HUES6 (cell line): ENCODE results near the gene SPRED2.
"Not testable (repeated sequence)": the region's sequence is repeated elsewhere in the genome, so short reads cannot be mapped to it uniquely, and the experiment has no call there.

ENCODE experiments used
- H3K27ac ChIP-seq: 2 replicates; pipeline ENCODE4 v1.7.0; 2013; ENCODE audit warnings: low read depth, mild to moderate bottlenecking, low read length, inconsistent platforms
- H3K27me3 ChIP-seq: 2 replicates; pipeline ENCODE4 v1.6.1; 2013; ENCODE audit warnings: low read length; ENCODE audit not compliant: control insufficient read depth, insufficient read depth
- H3K36me3 ChIP-seq: 2 replicates; pipeline ENCODE4 v1.6.1; 2013; ENCODE audit warnings: low read length; ENCODE audit not compliant: control insufficient read depth, insufficient read depth
- H3K4me1 ChIP-seq: 2 replicates; pipeline ENCODE4 v1.6.1; 2013; ENCODE audit warnings: low read length; ENCODE audit not compliant: control insufficient read depth, insufficient read depth
- H3K4me3 ChIP-seq: 2 replicates; pipeline ENCODE4 v1.5.1; 2013; ENCODE audit warnings: low read depth, low read length
- H3K9ac ChIP-seq: one replicate; pipeline ENCODE4 v1.6.1; 2013; ENCODE audit warnings: mild to moderate bottlenecking, low read length
- H3K9me3 ChIP-seq: 2 replicates; pipeline ENCODE4 v1.6.1; 2013; ENCODE audit warnings: low read depth, low read length; ENCODE audit not compliant: control insufficient read depth, insufficient read depth

SPRED2 gene

DNA sequence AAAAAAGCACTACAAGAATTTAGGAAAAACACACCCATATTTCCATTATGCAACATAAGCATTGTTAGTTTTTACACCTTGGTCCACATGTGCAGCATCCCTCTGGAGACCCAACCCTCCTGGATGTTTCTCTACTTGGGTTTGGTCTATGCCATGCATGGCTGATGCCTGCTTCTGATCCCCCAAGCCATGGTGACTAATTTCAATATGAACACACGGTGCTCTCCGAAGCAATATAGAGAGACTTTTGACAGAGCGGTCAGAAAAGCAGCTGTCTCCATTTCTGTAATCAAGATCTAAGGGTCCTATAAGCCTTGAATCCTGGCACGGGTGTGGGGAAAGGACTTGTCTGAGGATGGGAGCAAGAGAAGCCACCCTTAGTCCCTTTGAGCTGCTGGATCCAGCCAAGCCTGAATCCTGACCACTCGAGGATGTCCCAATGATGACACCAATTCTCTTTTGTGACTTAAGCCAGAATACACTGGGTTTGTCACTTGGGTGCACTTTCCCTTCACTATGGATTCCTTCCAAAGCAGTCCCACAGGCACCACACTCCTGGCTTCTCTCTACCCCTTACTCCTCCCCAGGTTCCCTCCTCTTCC, 113.2 kb downstream of the SPRED2 start:
- Histone ChIP-seq H3K9ac (no peak overlapping the region), H3K4me3 (no peak overlapping the region), H3K36me3 (peaks cover 23% of the 10 kb centered on the region), H3K27me3 (no peaks in the 10 kb centered on the region), H3K9me3 (no peaks in the 10 kb centered on the region), H3K27ac (no peak overlapping the region), H3K4me1 (no peaks in the 10 kb centered on the region)

DNA sequence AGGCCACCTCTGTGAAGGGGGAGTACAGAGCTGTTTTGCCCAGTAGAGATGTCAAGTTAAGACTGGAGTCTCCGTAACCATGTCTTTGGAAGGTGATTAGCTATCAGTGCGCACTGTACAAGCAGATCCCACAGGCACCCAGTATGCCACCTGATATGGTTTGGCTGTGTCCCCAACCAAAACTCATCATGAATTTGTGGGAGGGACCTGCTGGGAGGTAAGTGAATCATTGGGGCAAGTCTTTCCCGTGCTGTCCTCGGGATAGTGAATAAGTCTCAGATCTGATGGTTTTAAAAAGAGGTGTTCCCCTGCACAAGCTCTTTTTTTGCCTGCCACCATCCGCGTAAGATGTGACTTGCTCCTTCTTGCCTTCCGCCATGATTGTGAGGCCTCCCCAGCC, 114.6 kb downstream of the SPRED2 start:
- Histone ChIP-seq H3K4me1 (no peaks in the 10 kb centered on the region), H3K27ac (no peak overlapping the region), H3K4me3 (no peak overlapping the region), H3K9me3 (no peaks in the 10 kb centered on the region), H3K9ac (no peak overlapping the region), H3K27me3 (no peaks in the 10 kb centered on the region), H3K36me3 (peaks cover 36% of the 10 kb centered on the region)

DNA sequence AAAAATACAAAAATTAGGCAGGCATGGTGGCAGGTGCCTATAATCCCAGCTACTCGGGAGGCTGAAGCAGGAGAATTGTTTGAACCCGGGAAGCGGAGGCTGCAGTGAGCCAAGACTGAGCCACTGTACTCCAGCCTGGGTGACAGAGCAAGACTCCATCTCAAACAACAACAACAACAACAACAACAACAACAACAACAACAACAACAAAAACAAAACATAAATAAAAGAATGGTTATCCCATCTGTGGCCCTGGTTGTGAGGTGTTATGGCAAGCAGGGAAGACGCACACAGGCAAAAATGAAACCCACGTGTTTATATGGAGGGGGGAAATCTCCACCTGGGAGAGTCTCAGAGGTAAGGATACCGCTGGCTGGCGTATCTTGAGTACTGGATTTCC, 115.0 kb downstream of the SPRED2 start:
- H3K4me1 ChIP-seq, H3K9ac ChIP-seq, H3K9me3 ChIP-seq, H3K27ac ChIP-seq, H3K4me3 ChIP-seq, H3K27me3 ChIP-seq: not testable (repeated sequence)
- peaks cover 41% of the 10 kb centered on the region for H3K36me3 ChIP-seq

DNA sequence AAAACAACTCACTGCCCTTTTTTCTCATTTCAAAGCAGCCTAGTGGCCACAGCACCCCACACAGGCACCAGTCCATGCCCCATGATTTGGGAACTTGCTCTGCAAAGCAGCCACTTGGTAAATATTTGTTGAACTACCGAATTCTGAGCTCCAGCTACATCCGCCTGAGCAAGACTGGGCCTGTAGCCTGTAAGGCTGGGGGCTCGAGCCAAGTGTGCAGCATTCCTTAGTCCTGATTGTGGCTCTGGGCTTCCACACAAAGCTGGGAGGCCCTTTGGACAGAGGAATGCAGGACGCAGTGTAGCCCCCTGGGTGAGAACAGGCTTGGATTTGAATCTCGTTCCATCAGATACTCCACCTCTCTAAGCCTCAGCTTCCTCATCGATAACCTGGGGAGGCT, 116.3 kb downstream of the SPRED2 start:
- Histone ChIP-seq H3K27ac (no peak overlapping the region), H3K9me3 (no peaks in the 10 kb centered on the region), H3K36me3 (peaks cover 52% of the 10 kb centered on the region), H3K9ac (no peak overlapping the region), H3K27me3 (no peaks in the 10 kb centered on the region), H3K4me3 (no peak overlapping the region), H3K4me1 (no peaks in the 10 kb centered on the region)

DNA sequence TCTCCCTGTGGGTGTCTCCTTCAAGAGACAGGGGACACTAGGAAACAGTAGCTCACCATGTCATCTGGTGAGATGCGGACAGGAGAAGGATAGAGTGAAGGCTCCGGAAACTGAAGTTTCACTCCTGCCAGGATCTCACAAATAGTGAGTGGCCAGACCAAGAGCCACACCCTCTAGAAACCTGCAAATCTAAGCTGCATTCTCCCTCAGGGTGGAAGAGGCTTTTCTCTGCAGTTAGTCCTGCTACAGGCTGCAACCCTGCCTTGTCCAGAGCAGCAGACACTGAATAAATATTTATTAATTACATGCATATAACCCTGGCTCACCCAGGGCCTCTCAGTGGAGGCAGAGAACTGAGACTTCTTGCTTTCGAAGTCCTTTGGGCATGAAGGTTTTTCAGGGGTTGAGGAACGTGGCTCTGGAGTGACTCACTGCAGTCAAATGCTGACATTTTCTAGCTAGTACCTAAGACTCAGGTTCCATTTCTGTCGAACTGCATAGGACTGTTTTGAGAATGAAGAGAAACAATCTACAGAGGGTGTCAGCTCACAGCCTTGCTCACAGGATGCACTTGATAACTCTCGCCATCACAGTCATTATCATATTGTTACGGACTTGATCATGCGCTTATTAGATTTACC, 117.5 kb downstream of the SPRED2 start:
- no peak overlapping the region for H3K27ac ChIP-seq
- no peaks in the 10 kb centered on the region for H3K27me3 ChIP-seq
- H3K4me3 ChIP-seq, result no peak overlapping the region
- no peaks in the 10 kb centered on the region for H3K4me1 ChIP-seq
- no peak overlapping the region for H3K9ac ChIP-seq
- peaks cover 52% of the 10 kb centered on the region for H3K36me3 ChIP-seq
- H3K9me3 ChIP-seq, result no peaks in the 10 kb centered on the region

DNA sequence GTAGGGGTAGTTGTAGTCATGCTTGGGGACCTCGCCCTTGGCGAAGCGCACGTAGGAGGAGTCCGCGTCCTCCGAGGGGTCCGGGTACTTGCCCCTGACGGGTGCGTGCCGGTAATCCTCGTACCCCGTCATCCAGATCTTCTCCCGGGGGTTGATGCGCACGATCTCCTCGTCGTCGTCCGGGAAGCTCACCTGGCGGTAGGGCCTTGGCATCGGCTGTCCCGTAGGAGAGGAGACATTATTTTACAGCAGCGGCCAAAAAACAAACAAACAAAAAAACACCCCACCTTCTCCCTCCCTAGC, 118.5 kb downstream of the SPRED2 start:
- Histone ChIP-seq H3K27ac (no peak overlapping the region), H3K9me3 (no peaks in the 10 kb centered on the region), H3K4me3 (no peak overlapping the region), H3K4me1 (no peaks in the 10 kb centered on the region), H3K9ac (no peak overlapping the region), H3K27me3 (no peaks in the 10 kb centered on the region), H3K36me3 (peaks cover 52% of the 10 kb centered on the region)

DNA sequence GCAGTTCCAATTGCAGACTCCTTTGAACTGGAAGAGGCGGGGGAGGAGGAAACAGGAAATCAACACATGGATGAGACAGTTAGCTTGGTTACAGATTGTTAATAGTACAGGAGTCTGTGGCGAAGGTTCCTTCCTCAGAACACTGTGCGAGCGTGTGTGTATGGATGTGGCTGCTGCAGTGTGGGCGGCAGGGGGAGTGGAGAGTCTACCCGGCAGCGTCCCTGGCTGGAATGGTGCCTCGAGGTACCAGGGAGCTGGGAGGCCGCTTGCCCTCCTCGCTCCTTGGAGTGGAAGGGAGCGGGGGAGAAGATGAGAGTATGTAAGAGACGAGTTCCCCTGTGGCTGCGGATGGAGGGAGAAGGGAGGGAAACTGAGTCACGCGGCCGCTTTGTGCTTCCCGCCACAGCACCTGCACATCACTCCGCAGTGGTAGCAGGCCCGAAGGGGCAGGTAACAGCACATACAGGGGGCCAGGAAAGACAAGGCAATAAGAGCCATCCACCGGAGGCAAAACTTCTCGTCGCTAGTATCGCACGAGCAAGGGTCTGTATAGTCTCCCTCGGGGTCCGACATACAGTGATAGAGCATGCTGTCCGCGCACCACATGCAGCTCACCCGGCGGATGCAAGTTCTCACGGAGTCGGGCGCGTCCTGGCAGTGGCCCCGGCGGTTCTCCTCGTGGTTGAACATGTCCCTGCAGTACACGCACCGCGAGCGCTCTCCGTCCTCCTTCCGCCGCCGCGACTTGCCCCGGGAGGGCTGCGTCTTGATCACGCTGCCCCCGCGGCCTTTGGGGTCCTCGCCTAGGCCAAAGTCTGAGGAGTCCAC, 119.1 kb downstream of the SPRED2 start:
- no peaks in the 10 kb centered on the region for H3K4me1 ChIP-seq
- H3K4me3 ChIP-seq, result no peak overlapping the region
- H3K36me3 ChIP-seq, result peaks cover 52% of the 10 kb centered on the region

DNA sequence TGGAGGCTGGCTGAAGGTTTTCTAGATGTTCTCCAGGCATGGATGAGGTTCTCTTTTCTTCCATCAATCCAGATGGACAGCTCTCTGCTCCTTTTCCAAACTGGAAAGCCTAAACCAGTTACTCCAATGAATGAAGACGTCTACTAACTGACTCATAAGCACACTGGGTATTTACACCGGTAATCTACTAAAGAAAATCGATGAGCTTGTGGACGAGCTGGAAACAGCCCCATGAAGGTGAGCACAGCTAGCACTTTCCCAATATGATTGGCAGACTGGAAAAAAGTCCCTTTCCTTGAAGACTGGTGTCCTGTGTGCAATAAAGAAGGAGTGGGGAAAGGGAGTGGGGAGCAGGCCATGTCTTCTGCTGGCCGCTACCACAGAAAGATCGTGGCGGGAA, 120.8 kb downstream of the SPRED2 start:
- no peaks in the 10 kb centered on the region for H3K4me1 ChIP-seq
- H3K9ac ChIP-seq, result no peak overlapping the region

More for the DNA sequence above, 119.1 kb downstream of the SPRED2 start:
- H3K9ac ChIP-seq, result no peak overlapping the region
- no peaks in the 10 kb centered on the region for H3K9me3 ChIP-seq
- H3K27ac ChIP-seq, result no peak overlapping the region
- H3K27me3 ChIP-seq, result no peaks in the 10 kb centered on the region

DNA sequence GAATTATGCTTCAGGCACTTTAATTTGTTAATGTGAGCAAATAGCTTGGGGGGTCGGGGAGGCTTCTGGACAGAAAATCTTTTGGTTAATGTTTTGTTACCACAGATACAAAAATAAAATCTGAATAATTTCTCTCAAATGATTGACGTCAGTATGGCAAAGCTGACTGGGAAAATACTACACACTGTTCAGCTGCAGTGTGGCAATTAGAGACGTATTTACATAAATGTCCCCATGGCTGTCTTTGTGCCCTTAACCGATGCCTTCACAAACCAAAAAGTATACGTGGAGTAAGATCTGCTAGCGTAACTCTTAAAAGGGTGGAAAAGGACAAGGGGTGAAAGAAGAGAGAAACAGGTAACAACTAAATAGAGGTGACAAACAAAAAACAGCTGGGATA, 121.3 kb downstream of the SPRED2 start:
- no peaks in the 10 kb centered on the region for H3K4me1 ChIP-seq
- no peaks in the 10 kb centered on the region for H3K9me3 ChIP-seq
- peaks cover 43% of the 10 kb centered on the region for H3K36me3 ChIP-seq
- H3K9ac ChIP-seq, result no peak overlapping the region
- H3K27me3 ChIP-seq, result no peaks in the 10 kb centered on the region
- H3K4me3 ChIP-seq, result no peak overlapping the region
- no peak overlapping the region for H3K27ac ChIP-seq

More for the DNA sequence above, 120.8 kb downstream of the SPRED2 start:
- no peak overlapping the region for H3K27ac ChIP-seq
- H3K9me3 ChIP-seq, result no peaks in the 10 kb centered on the region
- H3K27me3 ChIP-seq, result no peaks in the 10 kb centered on the region
- H3K4me3 ChIP-seq, result no peak overlapping the region
- H3K36me3 ChIP-seq, result peaks cover 48% of the 10 kb centered on the region

DNA sequence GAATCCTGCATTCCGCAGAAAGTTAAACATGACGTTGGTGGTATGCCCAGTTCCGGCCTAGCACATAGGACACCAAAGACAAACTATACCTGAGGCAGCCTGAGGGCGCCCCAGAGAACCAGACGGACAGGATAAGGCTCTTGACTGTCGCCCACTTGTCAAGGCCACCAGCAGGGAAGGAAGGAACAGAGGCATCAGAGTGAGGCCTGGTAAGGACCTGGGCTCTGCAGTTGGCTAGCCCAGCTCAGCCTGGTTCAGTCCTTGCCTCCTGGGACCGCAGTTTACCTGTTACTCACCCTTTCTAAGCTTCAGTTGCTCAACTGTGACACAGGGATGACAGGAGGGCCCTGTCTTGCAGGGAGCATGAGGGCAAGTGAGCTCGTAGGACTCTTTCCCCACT, 122.7 kb downstream of the SPRED2 start:
- H3K27ac ChIP-seq, result no peak overlapping the region
- no peak overlapping the region for H3K4me3 ChIP-seq
- H3K9ac ChIP-seq, result no peak overlapping the region
- no peaks in the 10 kb centered on the region for H3K27me3 ChIP-seq
- H3K36me3 ChIP-seq, result peaks cover 34% of the 10 kb centered on the region
- no peaks in the 10 kb centered on the region for H3K9me3 ChIP-seq
- H3K4me1 ChIP-seq, result no peaks in the 10 kb centered on the region

DNA sequence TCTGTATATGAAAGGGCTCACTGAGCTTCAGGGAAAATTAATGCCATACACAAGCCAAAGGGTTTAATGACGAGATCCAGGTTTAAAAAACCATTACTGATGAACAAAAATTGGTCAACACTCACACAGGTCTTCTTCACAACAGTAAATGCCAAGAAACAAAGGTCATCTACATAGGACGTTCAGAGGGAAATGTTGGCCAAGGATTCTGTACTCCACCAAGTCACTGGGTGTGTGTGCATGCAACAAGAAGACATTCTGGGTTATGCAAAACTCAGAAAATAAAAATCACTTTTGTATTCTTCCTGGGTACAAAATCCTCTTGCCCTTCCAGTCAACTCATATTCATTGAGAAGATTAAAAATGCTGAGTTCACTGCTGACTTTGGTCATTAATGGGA, 126.5 kb downstream of the SPRED2 start:
- H3K4me1 ChIP-seq, result peaks cover 13% of the 10 kb centered on the region
- H3K9ac ChIP-seq, result no peak overlapping the region
- H3K27me3 ChIP-seq, result no peaks in the 10 kb centered on the region
- no peak overlapping the region for H3K4me3 ChIP-seq
- no peak overlapping the region for H3K27ac ChIP-seq
- no peaks in the 10 kb centered on the region for H3K36me3 ChIP-seq
- H3K9me3 ChIP-seq, result no peaks in the 10 kb centered on the region
